GM12872 (cell line): Measurements from ENCODE around the gene PDRG1.

ENCODE experiments used
- CTCF ChIP-seq: IDR thresholded peaks from 3 replicates; pipeline ENCODE4 v1.5.1; 2011; ENCODE audit warnings: low read depth, mild to moderate bottlenecking, low read length, moderate library complexity; ENCODE audit not compliant: insufficient read depth

PDRG1 gene

GRCh38 chr20:31924561-31924960 lies 27.3 kb downstream of the PDRG1 start:
- no peak for TF ChIP-seq CTCF

DNA sequence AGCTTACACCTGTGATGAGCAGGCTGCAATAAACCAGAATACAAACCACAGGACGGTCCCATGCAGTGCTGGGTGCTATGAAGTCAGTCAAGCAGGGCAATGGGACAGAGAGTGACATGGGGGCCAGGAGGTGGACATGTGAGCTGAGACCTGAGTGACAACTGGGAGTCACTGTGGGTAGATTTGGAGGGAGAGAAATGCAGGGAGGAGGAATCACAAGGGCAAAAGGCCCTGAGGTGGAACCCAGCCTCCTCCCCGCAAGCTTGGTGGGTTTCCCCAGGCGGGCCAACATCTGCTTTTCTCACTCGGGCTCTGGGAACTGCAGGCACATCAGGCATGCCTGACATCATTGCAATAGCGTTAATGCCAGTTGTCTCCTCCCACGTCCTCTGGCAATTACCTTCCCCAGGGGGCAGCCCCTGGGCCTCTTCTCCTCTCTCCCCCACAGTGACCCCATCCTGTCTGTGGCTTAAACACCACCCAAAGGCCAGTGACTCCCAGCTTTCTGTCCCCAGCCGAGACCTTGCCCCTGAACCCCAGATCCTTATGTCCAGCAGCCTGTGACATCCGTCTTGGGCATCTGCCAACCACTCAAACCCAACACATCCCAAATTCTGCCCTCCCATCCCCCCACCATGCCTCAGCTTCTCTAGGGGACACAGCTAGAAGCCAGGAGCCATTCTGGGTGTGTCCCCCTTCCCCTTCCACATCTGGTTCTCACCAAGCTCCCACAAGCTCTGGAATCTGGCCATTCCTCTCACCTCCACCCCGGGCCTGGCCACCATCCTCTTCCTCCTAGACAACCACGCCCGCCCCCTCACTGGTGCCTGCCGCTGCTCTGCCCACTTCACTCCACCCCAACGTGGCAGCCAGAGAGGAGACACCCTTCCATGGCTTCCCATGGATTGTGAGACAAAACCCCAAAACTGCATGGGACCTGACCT lies 28.2 kb downstream of the PDRG1 start:
- no peak for TF ChIP-seq CTCF

GRCh38 chr20:31922588-31922987 lies 29.3 kb downstream of the PDRG1 start:
- no peak for TF ChIP-seq CTCF

GRCh38 chr20:31922181-31922580 lies 29.7 kb downstream of the PDRG1 start:
- TF ChIP-seq CTCF: no peak

- TF ChIP-seq CTCF: no peak
Measured at GRCh38 chr20:31920275-31920855, 31.5 kb downstream of the PDRG1 start.

DNA sequence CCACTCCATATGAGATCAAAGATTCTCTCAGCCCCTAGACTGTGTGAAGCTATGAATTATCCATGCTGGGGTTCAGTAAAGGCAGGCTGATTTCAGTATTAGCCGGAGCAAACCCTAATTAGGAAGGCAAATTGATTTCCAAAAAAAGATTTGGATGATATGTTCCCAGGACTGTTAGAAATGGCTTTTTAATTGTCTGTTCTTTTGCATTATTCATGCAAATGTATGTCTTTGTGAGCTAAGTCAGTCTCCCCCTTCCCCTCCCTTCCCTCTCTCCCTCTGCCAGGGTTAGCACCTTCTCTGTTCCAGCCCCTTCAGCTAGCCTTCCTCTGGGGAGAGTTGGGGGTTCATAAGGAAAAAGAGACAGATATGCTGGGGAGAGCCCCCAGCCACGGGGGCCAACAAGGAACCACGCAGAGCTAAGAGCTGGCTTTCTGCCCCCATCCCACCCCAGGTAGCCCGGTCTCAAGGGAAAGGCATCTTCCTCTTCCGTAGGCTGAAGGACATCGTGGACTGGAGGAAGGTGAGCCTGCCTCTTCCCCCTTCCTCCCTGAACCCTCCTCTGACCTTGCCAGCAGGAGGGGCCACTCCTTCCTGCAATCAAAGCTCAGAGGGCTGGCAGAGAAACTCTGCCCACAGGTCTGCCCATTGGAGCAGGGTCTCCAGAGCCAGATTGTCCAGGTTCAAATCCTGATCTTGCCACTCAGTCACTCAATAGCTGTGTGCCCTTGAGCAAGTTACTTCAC lies 32.3 kb downstream of the PDRG1 start:
- no peak for TF ChIP-seq CTCF

- TF ChIP-seq CTCF: no peak
Measured at GRCh38 chr20:31918466-31919105, 33.3 kb downstream of the PDRG1 start.
